Measurements from ENCODE around the gene MRPS2. TPM values are rescaled to one million over a fixed set of nuclear protein-coding genes. Genes with fewer than 3 reads are reported as not detected.

The MRPS2 gene
- total and polyA plus RNA-seq, 8 donors, result 21.9 to 43.3 (median 38.0) TPM

DNA sequence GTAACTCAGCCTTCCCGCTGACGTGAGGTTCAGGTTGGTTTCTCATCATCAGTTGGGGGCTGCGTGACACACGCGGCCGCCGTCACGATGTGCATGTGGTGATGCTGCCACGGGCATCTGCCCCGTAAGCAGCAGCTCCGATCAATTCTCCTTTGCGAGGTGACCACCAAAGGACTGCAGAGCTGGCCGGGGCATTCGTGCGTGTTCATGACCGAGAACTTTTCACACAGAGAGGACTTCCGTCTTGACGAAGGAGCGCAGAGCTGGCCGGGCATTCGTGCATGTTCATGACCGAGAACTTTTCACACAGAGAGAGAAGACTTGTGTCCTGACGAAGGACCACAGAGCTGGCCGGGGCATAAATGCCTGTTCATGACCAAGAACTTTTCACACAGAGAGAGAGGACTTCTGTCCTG lies 16.9 kb downstream of the MRPS2 start:
- H3K9me3 ChIP-seq, result no peaks in the 10 kb centered on the region
- ATAC-seq, result no peak
- no peaks in the 10 kb centered on the region for H3K36me3 ChIP-seq
- H3K27ac ChIP-seq, result no peak overlapping the region
- intact Hi-C loops (cut with DNase I), result no loop called here
- TF ChIP-seq, protein P1, sequence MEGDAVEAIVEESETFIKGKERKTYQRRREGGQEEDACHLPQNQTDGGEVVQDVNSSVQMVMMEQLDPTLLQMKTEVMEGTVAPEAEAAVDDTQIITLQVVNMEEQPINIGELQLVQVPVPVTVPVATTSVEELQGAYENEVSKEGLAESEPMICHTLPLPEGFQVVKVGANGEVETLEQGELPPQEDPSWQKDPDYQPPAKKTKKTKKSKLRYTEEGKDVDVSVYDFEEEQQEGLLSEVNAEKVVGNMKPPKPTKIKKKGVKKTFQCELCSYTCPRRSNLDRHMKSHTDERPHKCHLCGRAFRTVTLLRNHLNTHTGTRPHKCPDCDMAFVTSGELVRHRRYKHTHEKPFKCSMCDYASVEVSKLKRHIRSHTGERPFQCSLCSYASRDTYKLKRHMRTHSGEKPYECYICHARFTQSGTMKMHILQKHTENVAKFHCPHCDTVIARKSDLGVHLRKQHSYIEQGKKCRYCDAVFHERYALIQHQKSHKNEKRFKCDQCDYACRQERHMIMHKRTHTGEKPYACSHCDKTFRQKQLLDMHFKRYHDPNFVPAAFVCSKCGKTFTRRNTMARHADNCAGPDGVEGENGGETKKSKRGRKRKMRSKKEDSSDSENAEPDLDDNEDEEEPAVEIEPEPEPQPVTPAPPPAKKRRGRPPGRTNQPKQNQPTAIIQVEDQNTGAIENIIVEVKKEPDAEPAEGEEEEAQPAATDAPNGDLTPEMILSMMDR (IDR thresholded peaks at IDR 0.05), result no peak
- H3K4me1 ChIP-seq, result no peaks in the 10 kb centered on the region
- no peak overlapping the region for H3K4me3 ChIP-seq
- peak in 1 of 4 donors; percentile 72 for DNase-seq
- H3K27me3 ChIP-seq, result peaks cover 0 to 42% of the 10 kb centered on the region in 2 donors

DNA sequence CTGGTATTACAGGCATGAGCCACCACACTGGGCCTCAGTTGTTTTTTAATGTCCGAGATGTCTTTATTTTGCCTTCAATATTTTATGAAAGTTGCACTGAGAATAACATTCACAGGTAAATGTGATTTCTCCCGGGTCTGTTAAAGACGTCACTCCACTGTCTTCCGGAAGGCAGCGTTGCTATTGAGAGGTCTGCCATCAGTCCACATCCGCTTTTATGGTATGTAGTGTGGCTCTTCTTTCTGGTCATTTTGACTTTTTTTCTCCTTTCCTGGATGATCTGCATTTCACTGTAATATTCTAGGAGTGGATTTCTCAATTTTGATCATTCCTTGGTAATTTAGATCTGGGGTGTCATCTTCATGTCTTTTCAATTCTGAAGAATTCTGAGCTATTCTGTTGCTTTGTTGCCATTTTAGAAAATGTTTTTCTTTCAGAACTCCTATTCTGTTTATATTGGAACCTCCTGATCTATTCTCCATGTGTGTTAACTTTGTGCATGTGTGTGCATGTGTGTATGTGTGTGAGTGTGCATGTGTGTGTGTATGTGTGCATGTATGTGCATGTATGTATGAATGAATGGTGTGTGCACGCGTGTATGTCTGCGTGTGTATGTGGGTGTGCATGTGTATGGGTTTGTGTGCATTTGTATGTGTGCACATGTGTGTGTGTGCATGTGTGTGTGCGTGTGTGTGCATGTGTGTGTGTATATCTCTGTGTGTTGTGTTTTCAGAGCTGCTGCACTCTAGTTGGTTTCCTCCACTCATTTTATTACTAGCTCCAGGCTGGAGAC lies 18.9 kb downstream of the MRPS2 start:
- Histone ChIP-seq H3K4me1 (no peaks in the 10 kb centered on the region), H3K36me3 (no peaks in the 10 kb centered on the region), H3K4me3 (no peak overlapping the region), H3K9me3 (no peaks in the 10 kb centered on the region), H3K27me3 (peaks cover 0 to 62% of the 10 kb centered on the region in 2 donors), H3K27ac (no peak overlapping the region)
- no peak for ATAC-seq
- TF ChIP-seq, protein P1 (IDR thresholded peaks at IDR 0.05), result no peak
- intact Hi-C loops (cut with DNase I), result no loop called here
- no peak for DNase-seq

- no peaks in the 10 kb centered on the region for H3K36me3 ChIP-seq
- no peak within 1 kb of the TSS for H3K4me3 ChIP-seq
- no peaks in the 10 kb centered on the region for H3K9me3 ChIP-seq
- ATAC-seq, result no peak
- intact Hi-C loops (cut with DNase I), result no loop called here
- H3K4me1 ChIP-seq, result no peaks in the 10 kb centered on the region
- H3K27ac ChIP-seq, result no peak within 1 kb of the TSS
- DNase-seq, result peak in 1 of 4 donors; percentile 55
- TF ChIP-seq, protein P1 (IDR thresholded peaks at IDR 0.05), result no peak
- peaks cover 0 to 59% of the 10 kb centered on the region in 2 donors for H3K27me3 ChIP-seq
These were observed 20.6 kb downstream of the MRPS2 start, which contains the start of gene LCN1 for GRCh38 chr9:135520916-135521607. Gene LCN1 (plus strand): TSS chr9:135521440. CDS start chr9:135521498, 58 bp downstream.

- intact Hi-C loops (cut with DNase I), result no loop called here
- no peaks in the 10 kb centered on the region for H3K4me1 ChIP-seq
- DNase-seq, result no peak
- no peaks in the 10 kb centered on the region for H3K9me3 ChIP-seq
- peaks cover 0 to 63% of the 10 kb centered on the region in 2 donors for H3K27me3 ChIP-seq
- H3K4me3 ChIP-seq, result no peak overlapping the region
- no peaks in the 10 kb centered on the region for H3K36me3 ChIP-seq
- no peak for ATAC-seq
- H3K27ac ChIP-seq, result no peak overlapping the region
- TF ChIP-seq, protein P1 (IDR thresholded peaks at IDR 0.05), result no peak
These were observed 21.2 kb downstream of the MRPS2 start for GRCh38 chr9:135521608-135522095.

All from left lung (tissue), 10 donors.